ENCODE measurements around the gene USP32.

DNA sequence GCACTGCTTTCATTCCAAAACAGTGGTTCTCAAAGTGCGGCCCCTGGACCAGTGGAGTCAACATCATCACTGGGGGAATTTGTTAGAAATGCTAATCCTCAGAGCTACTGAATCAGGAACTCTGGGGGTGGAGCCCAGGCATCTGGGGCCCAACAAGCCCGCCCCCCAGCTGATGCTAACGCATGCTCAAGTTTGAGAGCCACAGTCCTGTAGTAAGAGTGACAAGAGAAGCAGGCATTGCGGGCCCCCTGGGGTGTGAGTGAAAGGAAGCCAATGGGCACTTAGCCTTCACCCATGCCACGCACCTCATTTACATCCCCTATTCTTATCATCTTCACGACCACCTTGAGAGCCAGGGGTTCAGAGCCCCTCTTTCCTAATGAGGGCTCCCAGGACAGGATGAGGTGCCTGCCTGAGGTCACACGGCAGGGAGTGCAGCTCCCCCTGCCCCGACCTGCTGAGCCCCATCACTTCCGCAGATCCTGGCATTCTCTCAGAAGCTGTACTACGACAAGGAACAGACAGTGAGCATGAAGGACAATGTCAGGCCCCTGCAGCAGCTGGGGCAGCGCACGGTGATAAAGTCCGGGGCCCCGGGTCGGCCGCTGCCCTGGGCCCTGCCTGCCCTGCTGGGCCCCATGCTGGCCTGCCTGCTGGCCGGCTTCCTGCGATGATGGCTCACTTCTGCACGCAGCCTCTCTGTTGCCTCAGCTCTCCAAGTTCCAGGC is 233.0 kb downstream of the USP32 start:
- TF ChIP-seq CTCF (IDR thresholded peaks at IDR 0.05) (no peak), POLR2A (IDR thresholded peaks at IDR 0.05) (no peak)

All from right lobe of liver (tissue), 4 donors.